Activated CD4-positive, alpha-beta T cell treated with anti-CD3 and anti-CD28 coated beads for 24 hours (primary cell): ENCODE measurements around the gene DOCK2.

Experiments
- DNase-seq, 2 donors: peaks; one replicate each; pipeline ENCODE4 v3.0.0-alpha.2; 2020; ENCODE audit warnings: low read depth in 2 of 2

The DOCK2 gene

GRCh38 chr5:170095646-170096045, 458.6 kb downstream of the DOCK2 start:
- no peak for DNase-seq

- DNase-seq = no peak
Observed at GRCh38 chr5:170097934-170098333, 460.9 kb downstream of the DOCK2 start.

- DNase-seq = peak; percentile 52 to 64
Observed at GRCh38 chr5:170100066-170100943, 463.2 kb downstream of the DOCK2 start.

- no peak for DNase-seq
Observed at GRCh38 chr5:170103447-170103846, 466.4 kb downstream of the DOCK2 start.

- DNase-seq = no peak
Observed at GRCh38 chr5:170104299-170104698, 467.2 kb downstream of the DOCK2 start.

GRCh38 chr5:170104710-170105109, 467.6 kb downstream of the DOCK2 start:
- DNase-seq = no peak

- no peak for DNase-seq
Observed at GRCh38 chr5:170105642-170106611, 468.9 kb downstream of the DOCK2 start, which contains the start of gene FOXI1. Gene FOXI1 (plus strand): TSS chr5:170105897. CDS start chr5:170105958, 61 bp downstream.

- DNase-seq = no peak
Observed at GRCh38 chr5:170107674-170108073, 470.6 kb downstream of the DOCK2 start.

- no peak for DNase-seq
Observed at GRCh38 chr5:170108266-170108785, 471.3 kb downstream of the DOCK2 start.

- no peak for DNase-seq
Observed at GRCh38 chr5:170109059-170110031, 472.3 kb downstream of the DOCK2 start.

- DNase-seq = no peak
Observed at GRCh38 chr5:170110403-170111087, 473.5 kb downstream of the DOCK2 start.

GRCh38 chr5:170111088-170111785, 474.2 kb downstream of the DOCK2 start:
- no peak for DNase-seq

- no peak for DNase-seq
Observed at GRCh38 chr5:170112876-170113521, 475.9 kb downstream of the DOCK2 start.

GRCh38 chr5:170113522-170113900, 476.4 kb downstream of the DOCK2 start:
- no peak for DNase-seq

GRCh38 chr5:170114271-170114670, 477.2 kb downstream of the DOCK2 start:
- no peak for DNase-seq

- DNase-seq = no peak
Observed at GRCh38 chr5:170115925-170116324, 478.9 kb downstream of the DOCK2 start.

- DNase-seq = no peak
Observed at GRCh38 chr5:170117736-170118135, 480.7 kb downstream of the DOCK2 start.

- no peak for DNase-seq
Observed at GRCh38 chr5:170120576-170120975, 483.5 kb downstream of the DOCK2 start.

- DNase-seq = no peak
Observed at GRCh38 chr5:170121321-170121720, 484.2 kb downstream of the DOCK2 start.
